C4-2B (cell line): Measurements from ENCODE around the gene NLRC3.

Experiments
- ZFX ChIP-seq: fragments of 450-650 bp; IDR thresholded peaks from 2 replicates; pipeline ENCODE4 v1.6.1; 2017
- TF ChIP-seq, protein P1 (sequence below): fragments of 450-650 bp; conservative IDR thresholded peaks from 2 replicates; pipeline ENCODE4 v1.5.1; 2017; ENCODE audit warnings: mild to moderate bottlenecking

DNA sequence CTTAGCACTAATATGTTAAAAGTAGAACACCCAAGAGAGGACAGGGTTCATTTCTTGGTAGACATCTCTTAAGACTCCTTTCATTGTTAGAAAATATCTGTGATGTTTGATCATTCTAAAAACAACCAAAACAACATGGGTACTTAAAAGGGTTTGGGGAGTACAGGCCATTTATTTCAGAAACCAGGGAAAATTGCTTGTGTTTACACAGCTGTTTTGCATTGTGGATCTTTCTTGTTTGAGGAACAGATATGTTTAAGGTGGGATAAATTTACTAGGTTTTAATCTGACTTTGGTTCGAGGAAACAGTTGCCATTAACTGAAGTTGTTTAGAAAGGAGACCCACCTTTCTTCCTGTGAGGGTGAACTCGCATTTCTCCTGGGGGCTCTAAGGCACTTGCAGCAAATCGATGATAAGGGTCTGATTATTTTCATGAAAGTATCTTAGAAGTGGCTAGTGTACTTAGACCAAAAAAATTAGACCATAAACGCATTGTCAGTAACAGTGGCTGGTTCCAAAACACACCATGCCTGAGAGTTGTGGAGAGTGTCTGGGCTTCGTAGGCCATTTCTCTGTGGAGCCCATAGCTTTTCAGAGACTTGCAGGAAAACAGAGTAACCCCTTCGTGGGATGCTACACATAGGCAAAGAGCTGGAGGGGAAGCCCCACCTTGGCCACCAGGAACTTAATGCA is 58.8 kb downstream of the NLRC3 start:
- TF ChIP-seq, protein P1, sequence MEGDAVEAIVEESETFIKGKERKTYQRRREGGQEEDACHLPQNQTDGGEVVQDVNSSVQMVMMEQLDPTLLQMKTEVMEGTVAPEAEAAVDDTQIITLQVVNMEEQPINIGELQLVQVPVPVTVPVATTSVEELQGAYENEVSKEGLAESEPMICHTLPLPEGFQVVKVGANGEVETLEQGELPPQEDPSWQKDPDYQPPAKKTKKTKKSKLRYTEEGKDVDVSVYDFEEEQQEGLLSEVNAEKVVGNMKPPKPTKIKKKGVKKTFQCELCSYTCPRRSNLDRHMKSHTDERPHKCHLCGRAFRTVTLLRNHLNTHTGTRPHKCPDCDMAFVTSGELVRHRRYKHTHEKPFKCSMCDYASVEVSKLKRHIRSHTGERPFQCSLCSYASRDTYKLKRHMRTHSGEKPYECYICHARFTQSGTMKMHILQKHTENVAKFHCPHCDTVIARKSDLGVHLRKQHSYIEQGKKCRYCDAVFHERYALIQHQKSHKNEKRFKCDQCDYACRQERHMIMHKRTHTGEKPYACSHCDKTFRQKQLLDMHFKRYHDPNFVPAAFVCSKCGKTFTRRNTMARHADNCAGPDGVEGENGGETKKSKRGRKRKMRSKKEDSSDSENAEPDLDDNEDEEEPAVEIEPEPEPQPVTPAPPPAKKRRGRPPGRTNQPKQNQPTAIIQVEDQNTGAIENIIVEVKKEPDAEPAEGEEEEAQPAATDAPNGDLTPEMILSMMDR, result no peak
- no peak for TF ChIP-seq ZFX
